Trophoblast cell (in vitro differentiated cells and primary cell): ENCODE measurements around the gene AHNAK.
A peak's percentile ranks its signal among the peaks of the same experiment; 100 is the strongest.

Source experiments
- DNase-seq, 2 donors: peaks; one replicate each; pipeline ENCODE4 v3.0.0-alpha.2; 2016
- H2AFZ ChIP-seq: 2 replicates; pipeline ENCODE4 v1.6.1; 2013; ENCODE audit warnings: low read length, moderate library complexity, mild to moderate bottlenecking; ENCODE audit not compliant: insufficient read depth, poor library complexity
- H2AK5ac ChIP-seq: 2 replicates; pipeline ENCODE4 v1.6.1; 2013; ENCODE audit warnings: mild to moderate bottlenecking, low read length
- H2BK120ac ChIP-seq: 2 replicates; pipeline ENCODE4 v1.6.1; 2013; ENCODE audit warnings: low read length, mild to moderate bottlenecking, moderate library complexity; ENCODE audit not compliant: insufficient read depth, poor library complexity
- H2BK12ac ChIP-seq: 2 replicates; pipeline ENCODE4 v1.6.1; 2013; ENCODE audit warnings: mild to moderate bottlenecking, low read length, moderate library complexity
- H2BK5ac ChIP-seq: 2 replicates; pipeline ENCODE4 v1.6.1; 2013; ENCODE audit warnings: low read length, low read depth, moderate library complexity, mild to moderate bottlenecking; ENCODE audit not compliant: poor library complexity
- H3K14ac ChIP-seq: 2 replicates; pipeline ENCODE4 v1.6.1; 2013; ENCODE audit warnings: mild to moderate bottlenecking, low read length
- H3K18ac ChIP-seq: 2 replicates; pipeline ENCODE4 v1.6.1; 2013; ENCODE audit warnings: mild to moderate bottlenecking, low read length
- H3K23ac ChIP-seq: 2 replicates; pipeline ENCODE4 v1.6.1; 2013; ENCODE audit warnings: low read length
- H3K27ac ChIP-seq: 2 replicates; pipeline ENCODE4 v1.5.1; 2013; ENCODE audit warnings: low read depth, mild to moderate bottlenecking, inconsistent platforms, low read length, moderate library complexity
- H3K27me3 ChIP-seq: 2 replicates; pipeline ENCODE4 v1.6.1; 2013; ENCODE audit warnings: inconsistent platforms, mild to moderate bottlenecking, low read length, moderate library complexity; ENCODE audit not compliant: insufficient read depth
- H3K36me3 ChIP-seq, 2 experiments: 1 replicate in 1 of 2; 2 replicates in 1 of 2; pipeline ENCODE4 v1.6.1; 2013; ENCODE audit warnings: low read length in 2 of 2, mild to moderate bottlenecking in 2 of 2, moderate library complexity in 1 of 2; ENCODE audit not compliant: insufficient read depth in 2 of 2, control insufficient read depth in 1 of 2
- H3K4ac ChIP-seq: 2 replicates; pipeline ENCODE4 v1.6.1; 2013; ENCODE audit warnings: low read depth, mild to moderate bottlenecking, low read length, moderate library complexity
- H3K4me1 ChIP-seq, 2 experiments: 1 replicate in 1 of 2; 2 replicates in 1 of 2; pipeline ENCODE4 v1.6.1; 2013; ENCODE audit warnings: low read length in 2 of 2, mild to moderate bottlenecking in 2 of 2, moderate library complexity in 1 of 2; ENCODE audit not compliant: insufficient read depth in 2 of 2, control insufficient read depth in 1 of 2
- H3K4me2 ChIP-seq: 2 replicates; pipeline ENCODE4 v1.6.1; 2013; ENCODE audit warnings: inconsistent platforms, mild to moderate bottlenecking, low read length, moderate library complexity
- H3K4me3 ChIP-seq: 2 replicates; pipeline ENCODE4 v1.5.1; 2013; ENCODE audit warnings: mild to moderate bottlenecking, low read depth, low read length, inconsistent platforms
- H3K79me1 ChIP-seq: one replicate; pipeline ENCODE4 v1.6.1; 2013; ENCODE audit warnings: low read length
- H3K79me2 ChIP-seq: 2 replicates; pipeline ENCODE4 v1.6.1; 2013; ENCODE audit warnings: low read length, mild to moderate bottlenecking; ENCODE audit not compliant: control insufficient read depth, insufficient read depth, poor library complexity
- H3K9ac ChIP-seq: 2 replicates; pipeline ENCODE4 v1.6.1; 2013; ENCODE audit warnings: mild to moderate bottlenecking, low read length
- H3K9me3 ChIP-seq: 2 replicates; pipeline ENCODE4 v1.6.1; 2013; ENCODE audit warnings: low read depth, mild to moderate bottlenecking, control low read depth, inconsistent platforms, low read length; ENCODE audit not compliant: insufficient read depth
- H4K12ac ChIP-seq: 2 replicates; pipeline ENCODE4 v1.6.1; 2013; ENCODE audit warnings: low read depth, mild to moderate bottlenecking, low read length, moderate library complexity
- H4K8ac ChIP-seq: 2 replicates; pipeline ENCODE4 v1.6.1; 2013; ENCODE audit warnings: low read depth, mild to moderate bottlenecking, low read length, moderate library complexity
- H4K91ac ChIP-seq: one replicate; pipeline ENCODE4 v1.6.1; 2013; ENCODE audit warnings: low read depth, mild to moderate bottlenecking, low read length, moderate library complexity
- WGBS: extraction: QIAGEN DNeasy Blood & Tissue Kit; methylation state at CpG from one replicate; pipeline ENCODE4 v1.1.7; 2013; ENCODE audit warnings: missing lambda C conversion rate; ENCODE audit not compliant: insufficient read length, insufficient coverage; ENCODE audit errors: extremely low coverage; 5-methylcytosine and 5-hydroxymethylcytosine counted together

The AHNAK gene

DNA sequence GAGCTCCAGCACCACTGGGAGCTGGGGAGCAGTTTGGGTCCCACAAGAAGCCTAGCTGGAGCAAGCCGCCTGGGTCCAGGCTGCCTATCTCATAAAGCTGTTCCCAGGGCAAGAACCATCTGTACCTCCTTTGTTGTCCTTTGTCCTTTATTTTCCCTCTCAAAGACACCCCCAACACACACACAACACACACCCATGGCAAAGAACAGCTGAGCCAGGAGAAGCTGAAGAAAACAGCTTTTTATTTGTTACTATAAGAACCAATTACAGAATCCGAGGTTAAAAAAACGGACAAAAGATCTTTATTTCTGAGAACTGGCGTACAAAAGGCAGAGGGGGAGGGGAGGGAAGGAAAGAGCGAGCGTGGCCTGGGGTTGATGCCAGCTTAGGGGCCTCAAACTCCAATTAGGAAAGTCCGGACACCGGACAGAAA lies 46.4 kb upstream of the AHNAK start:
- peaks cover 3 to 9% of the 10 kb centered on the region in 2 experiments for H3K4me1 ChIP-seq
- no peak overlapping the region for H2BK5ac ChIP-seq
- DNase-seq, result no peak
- no peak overlapping the region for H3K4ac ChIP-seq
- no peak overlapping the region for H2BK120ac ChIP-seq
- no peak overlapping the region for H3K4me3 ChIP-seq
- H4K12ac ChIP-seq, result no peak overlapping the region
- no peak overlapping the region for H3K23ac ChIP-seq
- H3K79me2 ChIP-seq, result no peaks in the 10 kb centered on the region
- H3K27ac ChIP-seq, result no peak overlapping the region
- H2BK12ac ChIP-seq, result no peak overlapping the region
- H4K8ac ChIP-seq, result no peak overlapping the region
- no peaks in the 10 kb centered on the region for H3K27me3 ChIP-seq
- peaks cover 41 to 53% of the 10 kb centered on the region in 2 experiments for H3K36me3 ChIP-seq
- no CpG with 5 or more reads among the region's 8 CpGs for WGBS
- H3K14ac ChIP-seq, result no peak overlapping the region
- H2AK5ac ChIP-seq, result no peak overlapping the region
- H4K91ac ChIP-seq, result no peak overlapping the region
- no peak overlapping the region for H3K4me2 ChIP-seq
- peaks cover 2% of the 10 kb centered on the region for H3K79me1 ChIP-seq
- no peak overlapping the region for H3K9ac ChIP-seq
- H2AFZ ChIP-seq, result no peak overlapping the region
- H3K18ac ChIP-seq, result no peak overlapping the region
- H3K9me3 ChIP-seq, result peaks cover 3% of the 10 kb centered on the region

DNA sequence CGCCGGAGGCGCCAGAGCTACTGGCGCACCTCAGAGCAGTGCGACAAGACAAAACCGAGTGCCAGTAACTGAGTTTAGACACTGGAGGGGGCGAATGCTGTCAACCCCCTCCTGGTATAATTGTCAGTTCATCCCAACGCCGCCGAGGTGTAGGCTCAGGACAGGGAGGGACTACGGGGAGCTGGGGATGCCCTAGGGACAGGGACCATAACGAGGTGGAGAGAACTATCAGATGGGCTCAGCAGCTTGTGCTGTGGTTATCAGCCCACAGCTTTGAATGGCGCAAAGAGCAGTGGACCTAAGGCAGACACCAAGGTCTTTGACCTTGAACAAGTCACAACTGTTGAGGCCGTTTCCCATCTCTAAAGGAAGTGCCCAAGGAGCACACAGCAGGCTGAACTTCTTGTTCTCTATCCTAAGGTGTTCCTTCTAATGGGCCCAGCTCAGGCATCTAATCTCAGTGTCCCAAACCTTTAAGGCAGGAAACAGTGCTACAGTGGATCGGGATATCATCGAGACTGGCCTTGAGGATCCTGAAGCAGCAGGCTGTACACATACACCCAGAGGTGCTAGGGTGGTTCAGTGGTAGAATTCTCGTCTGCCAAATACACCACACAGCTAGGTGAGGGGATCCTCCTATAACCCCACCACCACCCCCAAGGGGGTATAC lies 45.7 kb upstream of the AHNAK start:
- Histone ChIP-seq H2BK5ac (no peak overlapping the region), H3K79me2 (no peaks in the 10 kb centered on the region), H3K4me3 (peak overlapping the region; percentile 13), H2AK5ac (no peak overlapping the region), H2BK120ac (no peak overlapping the region), H3K36me3 (peaks cover 34 to 49% of the 10 kb centered on the region in 2 experiments), H3K27me3 (no peaks in the 10 kb centered on the region), H3K23ac (no peak overlapping the region), H2BK12ac (no peak overlapping the region), H4K12ac (no peak overlapping the region), H3K4me1 (peaks cover 3 to 9% of the 10 kb centered on the region in 2 experiments), H3K9ac (peak overlapping the region; percentile 24), H3K4ac (no peak overlapping the region), H3K9me3 (peaks cover 3% of the 10 kb centered on the region), H3K14ac (no peak overlapping the region), H4K91ac (peak overlapping the region; percentile 40), H3K4me2 (peak overlapping the region; percentile 81), H3K27ac (peak overlapping the region; percentile 45), H2AFZ (no peak overlapping the region), H4K8ac (peak overlapping the region; percentile 36), H3K18ac (no peak overlapping the region), H3K79me1 (peaks cover 2% of the 10 kb centered on the region)
- no peak for DNase-seq
- no CpG with 5 or more reads among the region's 17 CpGs for WGBS

DNA sequence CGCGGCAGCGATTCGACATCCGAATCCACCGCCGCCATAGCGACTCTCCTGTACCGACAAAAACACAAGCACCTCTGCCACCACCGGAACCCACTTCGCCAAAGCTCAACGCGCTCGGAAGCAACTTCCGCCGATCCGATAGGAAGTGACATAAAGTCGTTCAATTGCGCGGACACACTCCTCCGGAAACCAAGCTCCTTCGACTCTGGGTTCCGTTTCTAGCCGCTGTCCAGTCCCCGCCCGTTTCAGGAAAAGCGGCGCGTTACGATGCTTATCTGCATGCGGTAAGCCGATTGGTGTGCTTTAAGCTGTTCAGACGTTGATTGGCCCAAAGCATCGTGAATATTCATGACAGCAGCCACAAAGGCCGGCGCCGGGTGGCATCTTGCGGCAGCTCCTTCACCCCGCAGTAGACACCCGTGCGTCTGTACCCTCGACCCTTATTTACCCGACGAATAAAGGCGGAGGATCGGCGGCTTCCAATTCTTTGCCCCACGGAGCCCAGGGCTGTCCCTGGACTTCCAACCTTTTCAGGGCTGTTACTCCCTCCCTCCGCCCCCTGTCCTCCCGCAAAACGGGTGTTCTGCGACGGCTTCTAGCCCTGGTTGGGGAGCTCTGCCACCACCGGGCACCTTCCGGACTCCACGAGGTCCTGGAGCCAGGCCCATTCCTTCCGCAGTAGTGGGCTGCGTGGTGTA lies 45.0 kb upstream of the AHNAK start, which contains the start of gene TUT1:
TUT1 (minus strand) TSS at position 76 of the 698 bp plus-strand sequence; CDS start at position 38, 38 bp downstream.
- H2AFZ ChIP-seq, result peak within 1 kb of the TSS; percentile 73
- H2BK5ac ChIP-seq, result peak within 1 kb of the TSS; percentile 38
- H2BK120ac ChIP-seq, result peak within 1 kb of the TSS; percentile 61
- peak within 1 kb of the TSS; percentile 66 for H3K18ac ChIP-seq
- H3K27ac ChIP-seq, result peak within 1 kb of the TSS; percentile 72
- peak within 1 kb of the TSS; percentile 50 for H3K4ac ChIP-seq
- no peak within 1 kb of the TSS for H2BK12ac ChIP-seq
- no peaks in the 10 kb centered on the region for H3K79me2 ChIP-seq
- peaks cover 2% of the 10 kb centered on the region for H3K79me1 ChIP-seq
- peak within 1 kb of the TSS; percentile 84 for H3K9ac ChIP-seq
- peak within 1 kb of the TSS; percentile 87 for H4K8ac ChIP-seq
- peaks cover 29 to 46% of the 10 kb centered on the region in 2 experiments for H3K36me3 ChIP-seq
- H4K12ac ChIP-seq, result peak within 1 kb of the TSS; percentile 85
- peak within 1 kb of the TSS; percentile 88 for H3K4me3 ChIP-seq
- H3K27me3 ChIP-seq, result no peaks in the 10 kb centered on the region
- H3K9me3 ChIP-seq, result peaks cover 3% of the 10 kb centered on the region
- H3K23ac ChIP-seq, result no peak within 1 kb of the TSS
- peak within 1 kb of the TSS; percentile 81 for H3K4me2 ChIP-seq
- H3K4me1 ChIP-seq, result peaks cover 3 to 9% of the 10 kb centered on the region in 2 experiments
- no peak within 1 kb of the TSS for H2AK5ac ChIP-seq
- peak within 1 kb of the TSS; percentile 65 for H4K91ac ChIP-seq
- peak; percentile 99 to 100 for DNase-seq
- H3K14ac ChIP-seq, result peak within 1 kb of the TSS; percentile 76
- no CpG with 5 or more reads among the region's 58 CpGs for WGBS

DNA sequence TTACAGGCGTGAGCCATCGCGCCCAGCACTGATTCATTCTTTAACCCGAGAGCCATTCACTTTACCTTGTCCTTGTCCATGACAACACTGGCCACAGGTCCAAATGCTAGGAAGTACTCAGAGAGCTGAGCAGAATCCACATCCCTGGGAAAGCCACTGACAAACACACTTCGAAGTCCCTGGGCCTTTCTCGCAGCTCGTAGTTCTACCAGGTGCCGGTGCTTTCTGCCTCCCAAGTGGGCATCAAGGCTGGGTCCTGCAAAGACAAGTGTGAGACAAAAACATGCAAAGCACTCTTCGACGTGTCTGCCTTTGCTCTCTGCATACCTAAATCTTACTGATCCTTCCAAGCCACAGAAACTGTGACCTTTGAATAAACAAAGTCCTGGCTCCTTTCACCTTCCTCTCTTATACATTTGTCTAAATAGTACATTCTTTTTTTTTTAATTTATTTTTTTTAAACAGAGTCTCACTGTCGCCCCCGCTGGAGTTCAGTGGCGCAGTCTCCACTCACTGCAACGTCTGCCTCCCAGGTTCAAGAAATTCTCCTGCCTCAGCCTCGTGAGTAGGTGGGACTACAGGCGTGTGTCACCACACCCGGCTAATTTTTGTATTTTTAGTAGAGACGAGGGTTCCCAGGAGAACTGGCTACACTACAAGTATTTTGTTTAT lies 42.5 kb upstream of the AHNAK start:
- Histone ChIP-seq H2BK12ac (no peak overlapping the region), H3K4me2 (no peak overlapping the region), H4K91ac (no peak overlapping the region), H3K4me3 (no peak overlapping the region), H3K27ac (no peak overlapping the region), H2AFZ (no peak overlapping the region), H3K23ac (no peak overlapping the region), H4K8ac (no peak overlapping the region), H3K4me1 (peaks cover 3 to 9% of the 10 kb centered on the region in 2 experiments), H3K9ac (no peak overlapping the region), H3K14ac (no peak overlapping the region), H3K4ac (no peak overlapping the region), H4K12ac (no peak overlapping the region), H3K27me3 (no peaks in the 10 kb centered on the region), H3K36me3 (peaks cover 15 to 26% of the 10 kb centered on the region in 2 experiments), H3K79me1 (peaks cover 2% of the 10 kb centered on the region), H3K79me2 (no peaks in the 10 kb centered on the region), H3K9me3 (peaks cover 1% of the 10 kb centered on the region), H3K18ac (no peak overlapping the region), H2BK5ac (no peak overlapping the region), H2AK5ac (no peak overlapping the region), H2BK120ac (no peak overlapping the region)
- DNase-seq, result no peak
- WGBS, result no CpG with 5 or more reads among the region's 18 CpGs
